Activated T-helper 1 cell treated with anti-CD3 and anti-CD28 coated beads, Interleukin-12 subunit alpha, Interleukin-12 subunit beta, Interleukin-2, Interleukin-4 antibody, amounts not matched to agents 30 ng/mL and 10 ng/mL and 1 ng/mL, durations not matched to agents 14 hours and 24 hours and 36 hours (primary cell): Measurements from ENCODE around the gene PALM. TPM values are rescaled to one million over a fixed set of nuclear protein-coding genes. Genes with fewer than 3 reads are reported as not detected.
A peak's percentile ranks its signal among the peaks of the same experiment; 100 is the strongest.
"Not testable (repeated sequence)": the region's sequence is repeated elsewhere in the genome, so short reads cannot be mapped to it uniquely, and the experiment has no call there.

Experiments
- DNase-seq: peaks from one replicate; pipeline ENCODE4 v3.0.0; 2021; ENCODE audit warnings: low spot score
- H3K27ac Mint-ChIP-seq: one replicate; pipeline ENCODE4 v1.8.0; 2021; ENCODE audit warnings: mild to moderate bottlenecking, mixed read lengths
- H3K27me3 Mint-ChIP-seq: one replicate; pipeline ENCODE4 v1.8.0; 2022; ENCODE audit warnings: mild to moderate bottlenecking, moderate library complexity, mixed read lengths; ENCODE audit not compliant: insufficient read depth
- H3K36me3 Mint-ChIP-seq: one replicate; pipeline ENCODE4 v1.8.0; 2021; ENCODE audit warnings: low read depth, mixed read lengths
- H3K4me1 Mint-ChIP-seq: one replicate; pipeline ENCODE4 v1.8.0; 2021; ENCODE audit warnings: low read depth, mixed read lengths
- H3K4me3 Mint-ChIP-seq: one replicate; pipeline ENCODE4 v1.8.0; 2021; ENCODE audit warnings: mild to moderate bottlenecking, moderate library complexity, mixed read lengths
- H3K9me3 Mint-ChIP-seq: one replicate; pipeline ENCODE4 v1.8.0; 2021; ENCODE audit warnings: mixed read lengths
- intact Hi-C: fragments of 100-400 bp; cut with micrococcal nuclease; formaldehyde crosslinking; loops from one replicate; pipeline ENCODE4 v1.15.1; 2024
- total RNA-seq: library from RNA; stranded (reverse); gene quantifications from 2 replicates; pipeline ENCODE4 v1.2.3, GENCODE V29; 2022

Gene PALM
- total RNA-seq, 1 donor from 2014 or later: 0.18 TPM

- Mint-ChIP-seq H3K36me3 (no peaks in the 10 kb centered on the region), H3K4me1 (no peaks in the 10 kb centered on the region), H3K9me3 (peaks cover 7% of the 10 kb centered on the region), H3K4me3 (no peak overlapping the region), H3K27ac (no peak overlapping the region), H3K27me3 (no peaks in the 10 kb centered on the region)
- peak; percentile 26 for DNase-seq
- intact Hi-C loops: no loop called here
Measured at GRCh38 chr19:737591-738093, 28.9 kb downstream of the PALM start.

GRCh38 chr19:738509-739128 lies 29.9 kb downstream of the PALM start:
- no peak for DNase-seq
- H3K36me3 Mint-ChIP-seq: no peaks in the 10 kb centered on the region
- no peaks in the 10 kb centered on the region for H3K27me3 Mint-ChIP-seq
- H3K27ac Mint-ChIP-seq: no peak overlapping the region
- H3K4me1 Mint-ChIP-seq: no peaks in the 10 kb centered on the region
- H3K9me3 Mint-ChIP-seq: peaks cover 9% of the 10 kb centered on the region
- intact Hi-C loops: no loop called here
- H3K4me3 Mint-ChIP-seq: no peak overlapping the region

GRCh38 chr19:739998-740715 lies 31.4 kb downstream of the PALM start:
- intact Hi-C loops: no loop called here

GRCh38 chr19:740816-741505 lies 32.2 kb downstream of the PALM start:
- H3K4me1 Mint-ChIP-seq, H3K27ac Mint-ChIP-seq, H3K27me3 Mint-ChIP-seq, H3K4me3 Mint-ChIP-seq, H3K36me3 Mint-ChIP-seq, intact Hi-C loops, DNase-seq: not testable (repeated sequence)
- peaks cover 18% of the 10 kb centered on the region for H3K9me3 Mint-ChIP-seq

More at GRCh38 chr19:739998-740715, 31.4 kb downstream of the PALM start:
- DNase-seq: no peak
- H3K36me3 Mint-ChIP-seq: no peaks in the 10 kb centered on the region
- peaks cover 18% of the 10 kb centered on the region for H3K9me3 Mint-ChIP-seq
- H3K4me3 Mint-ChIP-seq: no peak overlapping the region
- H3K4me1 Mint-ChIP-seq: no peaks in the 10 kb centered on the region
- H3K27ac Mint-ChIP-seq: no peak overlapping the region
- H3K27me3 Mint-ChIP-seq: no peaks in the 10 kb centered on the region

- H3K4me3 Mint-ChIP-seq: no peak overlapping the region
- DNase-seq: no peak
Measured at GRCh38 chr19:741506-742131, 32.9 kb downstream of the PALM start.

GRCh38 chr19:742540-743075 lies 33.9 kb downstream of the PALM start:
- intact Hi-C loops: no loop called here
- no peaks in the 10 kb centered on the region for H3K4me1 Mint-ChIP-seq
- no peak overlapping the region for H3K27ac Mint-ChIP-seq
- no peak overlapping the region for H3K4me3 Mint-ChIP-seq
- H3K9me3 Mint-ChIP-seq: peaks cover 18% of the 10 kb centered on the region
- no peaks in the 10 kb centered on the region for H3K36me3 Mint-ChIP-seq
- DNase-seq: no peak
- no peaks in the 10 kb centered on the region for H3K27me3 Mint-ChIP-seq

More at GRCh38 chr19:741506-742131, 32.9 kb downstream of the PALM start:
- Mint-ChIP-seq H3K36me3 (no peaks in the 10 kb centered on the region), H3K27ac (no peak overlapping the region), H3K9me3 (peaks cover 18% of the 10 kb centered on the region), H3K4me1 (no peaks in the 10 kb centered on the region), H3K27me3 (no peaks in the 10 kb centered on the region)
- intact Hi-C loops: no loop called here

GRCh38 chr19:743168-743687 lies 34.5 kb downstream of the PALM start:
- intact Hi-C loops: no loop called here
- no peak overlapping the region for H3K27ac Mint-ChIP-seq
- H3K36me3 Mint-ChIP-seq: no peaks in the 10 kb centered on the region
- no peak for DNase-seq
- no peaks in the 10 kb centered on the region for H3K4me1 Mint-ChIP-seq
- no peaks in the 10 kb centered on the region for H3K27me3 Mint-ChIP-seq
- H3K9me3 Mint-ChIP-seq: peaks cover 18% of the 10 kb centered on the region
- H3K4me3 Mint-ChIP-seq: no peak overlapping the region

GRCh38 chr19:745138-745537 lies 36.4 kb downstream of the PALM start:
- H3K4me3 Mint-ChIP-seq: not testable (repeated sequence)
- H3K9me3 Mint-ChIP-seq: peaks cover 18% of the 10 kb centered on the region

GRCh38 chr19:746208-746819 lies 37.6 kb downstream of the PALM start:
- Mint-ChIP-seq H3K27ac (no peak overlapping the region), H3K4me3 (no peak overlapping the region), H3K9me3 (peaks cover 18% of the 10 kb centered on the region), H3K4me1 (no peaks in the 10 kb centered on the region), H3K36me3 (no peaks in the 10 kb centered on the region), H3K27me3 (no peaks in the 10 kb centered on the region)
- DNase-seq: no peak
- intact Hi-C loops: no loop called here

More at GRCh38 chr19:745138-745537, 36.4 kb downstream of the PALM start:
- intact Hi-C loops, DNase-seq, H3K4me1 Mint-ChIP-seq, H3K27ac Mint-ChIP-seq, H3K27me3 Mint-ChIP-seq, H3K36me3 Mint-ChIP-seq: not testable (repeated sequence)

GRCh38 chr19:746956-747355 lies 38.2 kb downstream of the PALM start:
- Mint-ChIP-seq H3K4me3 (no peak overlapping the region), H3K9me3 (peaks cover 17% of the 10 kb centered on the region), H3K36me3 (no peaks in the 10 kb centered on the region), H3K27me3 (no peaks in the 10 kb centered on the region), H3K4me1 (no peaks in the 10 kb centered on the region), H3K27ac (no peak overlapping the region)
- DNase-seq: no peak
- intact Hi-C loops: no loop called here

GRCh38 chr19:747432-748273 lies 38.9 kb downstream of the PALM start:
- no peak for DNase-seq
- Mint-ChIP-seq H3K4me1 (no peaks in the 10 kb centered on the region), H3K4me3 (no peak overlapping the region), H3K36me3 (no peaks in the 10 kb centered on the region), H3K27ac (no peak overlapping the region), H3K9me3 (peaks cover 11% of the 10 kb centered on the region), H3K27me3 (no peaks in the 10 kb centered on the region)
- intact Hi-C loops: no loop called here
